GM20000 (cell line): Measurements from ENCODE around the gene OR1L8.

Source experiments
- DNase-seq: peaks from one replicate; pipeline ENCODE4 v3.0.0; 2012; ENCODE audit warnings: low spot score
- CTCF ChIP-seq: IDR thresholded peaks from 2 replicates; pipeline ENCODE4 v1.5.1; 2012; ENCODE audit warnings: mild to moderate bottlenecking, control low read depth; ENCODE audit errors: extremely low read depth, missing control alignments

OR1L8 gene

GRCh38 chr9:122572456-122572855 is 10.7 kb downstream of the OR1L8 start:
- DNase-seq, result no peak
- no peak for TF ChIP-seq CTCF

GRCh38 chr9:122567901-122568300 is 15.3 kb downstream of the OR1L8 start:
- no peak for DNase-seq
- no peak for TF ChIP-seq CTCF

- TF ChIP-seq CTCF, result no peak
- DNase-seq, result no peak
Observed at GRCh38 chr9:122562134-122562760, 20.9 kb downstream of the OR1L8 start.

- no peak for DNase-seq
- TF ChIP-seq CTCF, result no peak
Observed at GRCh38 chr9:122561446-122561845, 21.7 kb downstream of the OR1L8 start.

GRCh38 chr9:122552812-122553211 is 30.4 kb downstream of the OR1L8 start, which contains the start of gene OR1N2:
TSS of gene OR1N2 (plus strand) at chr9:122553112. CDS start at chr9:122553212, 100 bp downstream.
- TF ChIP-seq CTCF, result no peak
- no peak for DNase-seq

GRCh38 chr9:122551371-122551770 is 31.8 kb downstream of the OR1L8 start:
- DNase-seq, result no peak
- TF ChIP-seq CTCF, result no peak

- TF ChIP-seq CTCF, result no peak
- DNase-seq, result no peak
Observed at GRCh38 chr9:122546196-122546595, 37.0 kb downstream of the OR1L8 start.
